NCI-H1092 (cell line): ENCODE measurements around the gene APEX1.

Experiments used
- DNase-seq: peaks from one replicate; lab custom pipeline; 2025; lab: John Stamatoyannopoulos, UW

APEX1 gene

GRCh38 chr14:20454516-20455354 lies at the start of gene APEX1, which contains the start of gene OSGEP:
APEX1 (plus strand) TSS chr14:20455226; CDS start chr14:20455646, 420 bp downstream.
OSGEP (minus strand) TSS chr14:20454812; CDS start chr14:20454683, 129 bp downstream.
- peak; percentile 100 for DNase-seq

- DNase-seq, result no peak
Observed at GRCh38 chr14:20409226-20409625, 45.8 kb upstream of the APEX1 start.

- DNase-seq, result no peak
Observed at GRCh38 chr14:20412411-20412810, 42.6 kb upstream of the APEX1 start.

- peak; percentile 56 for DNase-seq
Observed at GRCh38 chr14:20412876-20413743, 41.9 kb upstream of the APEX1 start, which contains the start of gene TEP1. TEP1 (minus strand) TSS chr14:20413501; CDS start chr14:20408439, 5,062 bp downstream.

- no peak for DNase-seq
Observed at GRCh38 chr14:20413744-20414082, 41.3 kb upstream of the APEX1 start.

GRCh38 chr14:20415782-20416206 lies 39.2 kb upstream of the APEX1 start:
- DNase-seq, result peak; percentile 15

- no peak for DNase-seq
Observed at GRCh38 chr14:20416223-20416622, 38.8 kb upstream of the APEX1 start.

GRCh38 chr14:20417250-20418186 lies 37.5 kb upstream of the APEX1 start:
- peak; percentile 12 for DNase-seq

- no peak for DNase-seq
Observed at GRCh38 chr14:20418501-20418909, 36.5 kb upstream of the APEX1 start.

GRCh38 chr14:20419419-20419818 lies 35.6 kb upstream of the APEX1 start:
- DNase-seq, result no peak

GRCh38 chr14:20421267-20421666 lies 33.8 kb upstream of the APEX1 start:
- DNase-seq, result no peak

GRCh38 chr14:20422886-20423285 lies 32.1 kb upstream of the APEX1 start:
- no peak for DNase-seq

GRCh38 chr14:20424851-20425250 lies 30.2 kb upstream of the APEX1 start:
- no peak for DNase-seq

- no peak for DNase-seq
Observed at GRCh38 chr14:20427231-20428009, 27.6 kb upstream of the APEX1 start.

- DNase-seq, result no peak
Observed at GRCh38 chr14:20428010-20428365, 27.0 kb upstream of the APEX1 start.

GRCh38 chr14:20428802-20429201 lies 26.2 kb upstream of the APEX1 start:
- DNase-seq, result no peak

GRCh38 chr14:20429801-20430669 lies 25.0 kb upstream of the APEX1 start:
- DNase-seq, result peak; percentile 91

- DNase-seq, result no peak
Observed at GRCh38 chr14:20434701-20435581, 20.1 kb upstream of the APEX1 start.
